NCI-H1436 treated with DMSO at 0.1 percent for 48 hours (cell line): ENCODE data around the gene EPGN.

ENCODE experiments used
- DNase-seq: peaks from one replicate; lab custom pipeline; 2025; lab: John Stamatoyannopoulos, UW

The EPGN gene

GRCh38 chr4:74308215-74308614, at the start of gene EPGN:
EPGN (plus strand) TSS chr4:74308470; CDS start chr4:74308534, 64 bp downstream.
- no peak for DNase-seq

GRCh38 chr4:74258963-74259362, 49.3 kb upstream of the EPGN start:
- no peak for DNase-seq

GRCh38 chr4:74260036-74260435, 48.2 kb upstream of the EPGN start:
- no peak for DNase-seq

- DNase-seq: no peak
Observed at GRCh38 chr4:74262522-74262921, 45.7 kb upstream of the EPGN start.

GRCh38 chr4:74263551-74263950, 44.7 kb upstream of the EPGN start:
- DNase-seq: no peak

- no peak for DNase-seq
Observed at GRCh38 chr4:74266081-74266480, 42.2 kb upstream of the EPGN start.

- no peak for DNase-seq
Observed at GRCh38 chr4:74267998-74268606, 40.2 kb upstream of the EPGN start.

- no peak for DNase-seq
Observed at GRCh38 chr4:74268643-74269042, 39.6 kb upstream of the EPGN start.

- no peak for DNase-seq
Observed at GRCh38 chr4:74278490-74278889, 29.8 kb upstream of the EPGN start.

GRCh38 chr4:74279716-74280115, 28.6 kb upstream of the EPGN start:
- DNase-seq: no peak

GRCh38 chr4:74282926-74283325, 25.3 kb upstream of the EPGN start:
- no peak for DNase-seq

- no peak for DNase-seq
Observed at GRCh38 chr4:74283614-74284013, 24.7 kb upstream of the EPGN start.

GRCh38 chr4:74284053-74284452, 24.2 kb upstream of the EPGN start:
- no peak for DNase-seq

GRCh38 chr4:74287164-74287563, 21.1 kb upstream of the EPGN start:
- DNase-seq: no peak

GRCh38 chr4:74287791-74288190, 20.5 kb upstream of the EPGN start:
- DNase-seq: no peak

- DNase-seq: no peak
Observed at GRCh38 chr4:74291471-74291870, 16.8 kb upstream of the EPGN start.

- DNase-seq: no peak
Observed at GRCh38 chr4:74292111-74292870, 16.0 kb upstream of the EPGN start.

GRCh38 chr4:74293558-74293957, 14.7 kb upstream of the EPGN start:
- no peak for DNase-seq

GRCh38 chr4:74294681-74295080, 13.6 kb upstream of the EPGN start:
- no peak for DNase-seq

GRCh38 chr4:74297539-74297938, 10.7 kb upstream of the EPGN start:
- DNase-seq: no peak

GRCh38 chr4:74304095-74304625, 4.1 kb upstream of the EPGN start:
- DNase-seq: no peak

- no peak for DNase-seq
Observed at GRCh38 chr4:74305000-74305399, 3.3 kb upstream of the EPGN start.

- DNase-seq: no peak
Observed at GRCh38 chr4:74307170-74307569, 1.1 kb upstream of the EPGN start.

GRCh38 chr4:74309223-74309622, 953 bp downstream of the EPGN start:
- DNase-seq: no peak
